Bone marrow (tissue), 2 donors: ENCODE results near the gene TREML1.

Source experiments
- DNase-seq, 2 donors: peaks; one replicate each; lab custom pipeline; 2025; lab: John Stamatoyannopoulos, UW

The TREML1 gene

GRCh38 chr6:41177695-41178094 is 23.5 kb upstream of the TREML1 start:
- DNase-seq: no peak

- no peak for DNase-seq
These were observed 23.1 kb upstream of the TREML1 start for GRCh38 chr6:41177287-41177686.

- DNase-seq: no peak
These were observed 22.0 kb upstream of the TREML1 start for GRCh38 chr6:41176189-41176588.

GRCh38 chr6:41175084-41175483 is 20.9 kb upstream of the TREML1 start:
- no peak for DNase-seq

GRCh38 chr6:41174610-41175009 is 20.5 kb upstream of the TREML1 start:
- no peak for DNase-seq

GRCh38 chr6:41171908-41172307 is 17.8 kb upstream of the TREML1 start:
- no peak for DNase-seq

GRCh38 chr6:41170547-41171160 is 16.5 kb upstream of the TREML1 start:
- DNase-seq: no peak

- no peak for DNase-seq
These were observed 13.2 kb upstream of the TREML1 start for GRCh38 chr6:41167173-41167963.

GRCh38 chr6:41164551-41165120 is 10.5 kb upstream of the TREML1 start:
- DNase-seq: no peak

- no peak for DNase-seq
These were observed 9.2 kb upstream of the TREML1 start for GRCh38 chr6:41163419-41163717.

- DNase-seq: no peak
These were observed 8.7 kb upstream of the TREML1 start, which contains the start of gene TREM2 for GRCh38 chr6:41162687-41163418. TREM2 (minus strand) TSS chr6:41163116; CDS start chr6:41163082, 34 bp downstream.

- DNase-seq: no peak
These were observed 7.9 kb upstream of the TREML1 start for GRCh38 chr6:41161851-41162552.

GRCh38 chr6:41161380-41161779 is 7.2 kb upstream of the TREML1 start:
- DNase-seq: no peak

GRCh38 chr6:41160933-41161332 is 6.8 kb upstream of the TREML1 start:
- no peak for DNase-seq

GRCh38 chr6:41159415-41160082 is 5.4 kb upstream of the TREML1 start:
- DNase-seq: no peak

GRCh38 chr6:41157323-41157722 is 3.2 kb upstream of the TREML1 start:
- DNase-seq: no peak

- DNase-seq: no peak
These were observed 2.6 kb upstream of the TREML1 start for GRCh38 chr6:41156771-41157170.

- no peak for DNase-seq
These were observed 1.9 kb upstream of the TREML1 start for GRCh38 chr6:41156001-41156400.

GRCh38 chr6:41155132-41155805 is 1.1 kb upstream of the TREML1 start:
- DNase-seq: no peak

- no peak for DNase-seq
These were observed 696 bp downstream of the TREML1 start for GRCh38 chr6:41153451-41153850.

- no peak for DNase-seq
These were observed 3.5 kb downstream of the TREML1 start for GRCh38 chr6:41150671-41151070.
